ENCODE measurements around the gene GABRR3.

DNA sequence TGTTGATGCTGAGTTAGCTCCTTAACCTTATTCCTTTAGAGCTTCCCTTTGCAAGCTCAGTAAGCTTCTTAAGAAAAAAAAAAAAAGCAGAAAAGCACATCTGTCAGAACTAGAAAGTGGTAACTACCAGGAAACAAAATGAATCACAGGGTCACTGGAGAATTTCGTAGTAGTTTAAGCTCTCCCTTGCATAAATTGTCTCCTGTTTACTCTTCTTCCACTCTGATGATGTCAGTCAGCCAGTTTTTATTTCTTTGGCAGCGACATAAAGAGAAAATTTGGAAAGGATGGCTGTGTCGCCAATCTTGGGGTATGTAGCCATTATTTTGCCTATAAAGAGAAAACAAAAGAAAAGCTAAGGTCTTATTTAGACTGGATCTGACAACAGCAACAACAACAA lies 3.2 kb upstream of the GABRR3 start:
- TF ChIP-seq EP300 (IDR thresholded peaks at IDR 0.05), result no peak
- no peak for TF ChIP-seq CTCF (IDR thresholded peaks at IDR 0.05)
- no peak for TF ChIP-seq POLR2A (IDR thresholded peaks at IDR 0.05; ENCODE audit: low read depth)
- no peak for TF ChIP-seq POLR2AphosphoS5 (IDR thresholded peaks at IDR 0.05)

Measured in esophagus muscularis mucosa (tissue), 4 donors.